Measurements from ENCODE around the gene SELENON.

- TF ChIP-seq CTCF (IDR thresholded peaks at IDR 0.05) (no peak), POLR2A (IDR thresholded peaks at IDR 0.05) (no peak)
These were observed 29.3 kb upstream of the SELENON start for GRCh38 chr1:25770541-25771220.
